Naive thymus-derived CD4-positive, alpha-beta T cell (primary cell): Measurements from ENCODE around the gene SLAIN2. TPM values are rescaled to one million over a fixed set of nuclear protein-coding genes. Genes with fewer than 3 reads are reported as not detected.
"Not testable (repeated sequence)": the region's sequence is repeated elsewhere in the genome, so short reads cannot be mapped to it uniquely, and the experiment has no call there.

Experiments used
- ATAC-seq: fragments of 150-1000 bp; cut with Tn5 transposase; 2 replicates; pipeline ENCODE4 v1.10.0; 2021; ENCODE audit warnings: mild to moderate bottlenecking, moderate library complexity
- CTCF ChIA-PET: fragments of 350-600 bp; sonication (Branson Sonifier 250); formaldehyde crosslinking; loops from one replicate; lab custom pipeline; 2021; ENCODE audit warnings: antibody characterized with exemption; lab: Charles Lee
- POLR2A ChIA-PET: fragments of 350-600 bp; sonication (Branson Sonifier 250); formaldehyde crosslinking; loops from one replicate; lab custom pipeline; 2021; ENCODE audit warnings: antibody characterized with exemption, inconsistent platforms; lab: Charles Lee
- DNase-seq, 9 donors: peaks; one replicate each; pipeline versions ENCODE4 v3.0.0 to v3.0.0-alpha.2; 2020 to 2022; ENCODE audit warnings: mixed read lengths in 1 of 9
- H3K27ac ChIP-seq: one replicate; pipeline ENCODE4 v1.7.0; 2013; ENCODE audit warnings: mild to moderate bottlenecking, low read depth, low read length, moderate library complexity
- H3K27me3 ChIP-seq, 2 donors: one replicate each; pipeline ENCODE4 v1.7.0; 2013; ENCODE audit warnings: low read length in 2 of 2, mild to moderate bottlenecking in 2 of 2, moderate library complexity in 2 of 2; ENCODE audit not compliant: control insufficient read depth in 2 of 2, insufficient read depth in 2 of 2
- H3K36me3 ChIP-seq, 3 experiments: 1 replicate in 2 of 3; 2 replicates in 1 of 3; pipeline ENCODE4 v1.7.0; 2013; ENCODE audit warnings: low read length in 3 of 3, mild to moderate bottlenecking in 3 of 3, moderate library complexity in 1 of 3; ENCODE audit not compliant: insufficient read depth in 3 of 3, control insufficient read depth in 2 of 3
- H3K4me1 ChIP-seq, 2 donors: one replicate each; pipeline ENCODE4 v1.7.0; 2013; ENCODE audit warnings: low read length in 2 of 2, mild to moderate bottlenecking in 2 of 2, moderate library complexity in 1 of 2; ENCODE audit not compliant: control insufficient read depth in 2 of 2, insufficient read depth in 2 of 2
- H3K4me3 ChIP-seq: 2 replicates; pipeline ENCODE4 v1.7.0; 2013; ENCODE audit warnings: mild to moderate bottlenecking, low read length
- H3K9me3 ChIP-seq, 3 experiments: 1 replicate in 2 of 3; 2 replicates in 1 of 3; pipeline ENCODE4 v1.7.0; 2013; ENCODE audit warnings: low read length in 3 of 3; ENCODE audit not compliant: control insufficient read depth in 2 of 3
- H3K27ac Mint-ChIP-seq, 9 donors: one replicate each; pipeline ENCODE4 v1.8.0; 2020 to 2022; ENCODE audit warnings: mixed read lengths in 9 of 9, mild to moderate bottlenecking in 8 of 9, moderate library complexity in 5 of 9, inconsistent platforms in 2 of 9
- H3K27me3 Mint-ChIP-seq, 5 donors: one replicate each; pipeline ENCODE4 v1.8.0; 2021 to 2022; ENCODE audit warnings: mixed read lengths in 5 of 5, mild to moderate bottlenecking in 1 of 5
- H3K36me3 Mint-ChIP-seq, 5 donors: one replicate each; pipeline ENCODE4 v1.8.0; 2020 to 2022; ENCODE audit warnings: mixed read lengths in 5 of 5, mild to moderate bottlenecking in 3 of 5, inconsistent platforms in 1 of 5
- H3K4me1 Mint-ChIP-seq, 7 donors: one replicate each; pipeline ENCODE4 v1.8.0; 2020 to 2022; ENCODE audit warnings: mixed read lengths in 7 of 7, mild to moderate bottlenecking in 3 of 7, inconsistent platforms in 1 of 7
- H3K4me3 Mint-ChIP-seq, 10 donors: one replicate each; pipeline ENCODE4 v1.8.0; 2020 to 2022; ENCODE audit warnings: mild to moderate bottlenecking in 10 of 10, mixed read lengths in 10 of 10, moderate library complexity in 6 of 10, inconsistent platforms in 2 of 10
- H3K9me3 Mint-ChIP-seq, 11 donors: one replicate each; pipeline ENCODE4 v1.8.0; 2020 to 2022; ENCODE audit warnings: mixed read lengths in 11 of 11, mild to moderate bottlenecking in 4 of 11, inconsistent platforms in 1 of 11, moderate library complexity in 1 of 11
- intact Hi-C, 2 donors: fragments of 100-400 bp; cut with micrococcal nuclease; formaldehyde crosslinking; loops; one replicate each; pipeline ENCODE4 v1.15.1; 2023
- polyA plus RNA-seq, 2 donors: library from polyadenylated mRNA; unstranded; fragments of 300-500 nt; fragmentation: Illumina TruSeq; gene quantifications; one replicate each; pipeline ENCODE4 v1.2.3, GENCODE V29; 2021
- total RNA-seq, 6 experiments: library from RNA in 5 of 6; stranded (reverse) in 5 of 6; gene quantifications; 1 replicate in 5 of 6; 2 replicates in 1 of 6; pipeline ENCODE4 v1.2.3 and lab custom pipeline; 2021 to 2026

Gene SLAIN2
- total and polyA plus RNA-seq, 7 experiments from 2014 or later: 17.8 to 87.5 (median 67.6) TPM

DNA sequence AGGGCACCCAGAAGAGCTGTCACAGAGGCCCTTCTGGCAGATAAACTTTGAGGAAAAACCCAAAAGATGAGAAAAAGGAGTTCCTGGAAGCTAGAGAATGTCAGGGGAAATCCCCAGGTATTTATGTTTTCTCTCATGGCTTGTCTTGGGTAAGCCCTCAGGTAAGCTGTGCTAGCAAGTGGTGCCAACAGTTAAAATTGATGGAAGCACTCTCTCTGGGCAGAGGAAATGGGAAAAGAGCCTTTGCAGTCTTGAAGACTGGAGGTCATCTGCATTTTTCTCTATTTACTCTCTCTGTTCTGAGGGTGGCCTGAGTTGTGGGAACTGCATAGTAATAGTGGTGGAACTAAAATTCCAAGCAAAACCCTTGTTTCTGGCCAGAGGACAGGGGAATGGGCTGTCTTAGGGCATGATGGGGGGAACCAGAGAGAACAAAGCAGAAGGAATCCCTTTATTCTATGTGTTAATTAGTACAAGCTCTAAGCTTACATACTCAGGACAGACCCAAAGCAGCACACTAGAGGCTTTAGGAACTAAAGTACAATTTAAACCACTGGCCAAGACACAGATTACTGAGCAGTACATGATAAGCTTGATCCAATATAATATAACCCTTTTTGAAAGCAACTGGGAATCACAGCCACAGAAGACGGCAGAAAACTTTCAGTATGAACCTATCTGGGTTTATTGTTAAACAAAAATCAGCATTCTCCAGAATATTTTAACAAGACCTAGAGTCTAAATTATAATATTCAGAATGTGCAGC, 88.6 kb downstream of the SLAIN2 start:
- Histone ChIP-seq H3K27ac (no peak overlapping the region), H3K4me1 (peaks cover 0 to 16% of the 10 kb centered on the region in 2 donors), H3K4me3 (no peak overlapping the region), H3K27me3 (no peaks in the 10 kb centered on the region), H3K36me3 (no peaks in the 10 kb centered on the region), H3K9me3 (no peaks in the 10 kb centered on the region)
- Mint-ChIP-seq H3K36me3 (peaks cover 0 to 18% (median 16%) of the 10 kb centered on the region in 5 donors), H3K4me3 (peak overlapping the region in 1 of 10 donors; percentile 57), H3K27me3 (peaks cover 0 to 3% (median 0%) of the 10 kb centered on the region in 5 donors), H3K27ac (peak overlapping the region in 1 of 9 donors; percentile 63), H3K9me3 (no peaks in the 10 kb centered on the region), H3K4me1 (peaks cover 26 to 56% (median 41%) of the 10 kb centered on the region in 7 donors)
- ChIA-PET POLR2A (no interaction called here), CTCF (interaction anchor here (0.6 kb wide), 1 partner anchor 61 kb away, joined by 3 read pairs; no protein-coding TSS in a partner anchor)
- DNase-seq: no peak
- ATAC-seq: no peak
- intact Hi-C loops: loop anchor here in 1 of 2 donors (2.0 kb wide), 1 partner anchor 87 kb away; no protein-coding TSS in a partner anchor

- Mint-ChIP-seq H3K4me3 (peak overlapping the region in 7 of 10 donors; percentile 4 to 57 (median 30)), H3K27me3 (peaks cover 0 to 3% (median 0%) of the 10 kb centered on the region in 5 donors), H3K4me1 (peaks cover 26 to 56% (median 41%) of the 10 kb centered on the region in 7 donors), H3K27ac (peak overlapping the region in 8 of 9 donors; percentile 3 to 60 (median 18)), H3K9me3 (no peaks in the 10 kb centered on the region), H3K36me3 (peaks cover 0 to 18% (median 13%) of the 10 kb centered on the region in 5 donors)
- CTCF ChIA-PET: no interaction called here
- intact Hi-C loops: no loop called here
- no peaks in the 10 kb centered on the region for H3K36me3 ChIP-seq
- DNase-seq: peak in 4 of 9 donors; percentile 12 to 35 (median 28)
- ATAC-seq: no peak
- H3K4me3 ChIP-seq: no peak overlapping the region
- POLR2A ChIA-PET: no interaction called here
- no peaks in the 10 kb centered on the region for H3K9me3 ChIP-seq
- no peak overlapping the region for H3K27ac ChIP-seq
- peaks cover 0 to 16% of the 10 kb centered on the region in 2 donors for H3K4me1 ChIP-seq
- H3K27me3 ChIP-seq: no peaks in the 10 kb centered on the region
Observed at GRCh38 chr4:48431401-48431800, 90.1 kb downstream of the SLAIN2 start.

GRCh38 chr4:48432017-48432416, 90.7 kb downstream of the SLAIN2 start:
- ChIA-PET CTCF (no interaction called here), POLR2A (no interaction called here)
- Histone ChIP-seq H3K9me3 (no peaks in the 10 kb centered on the region), H3K36me3 (no peaks in the 10 kb centered on the region), H3K4me3 (no peak overlapping the region), H3K4me1 (peaks cover 0 to 16% of the 10 kb centered on the region in 2 donors), H3K27me3 (no peaks in the 10 kb centered on the region), H3K27ac (no peak overlapping the region)
- Mint-ChIP-seq H3K4me3 (peak overlapping the region in 7 of 10 donors; percentile 4 to 57 (median 42)), H3K27ac (peak overlapping the region in 7 of 9 donors; percentile 3 to 67 (median 41)), H3K27me3 (peaks cover 0 to 3% (median 0%) of the 10 kb centered on the region in 5 donors), H3K9me3 (no peaks in the 10 kb centered on the region), H3K4me1 (peaks cover 26 to 56% (median 41%) of the 10 kb centered on the region in 7 donors), H3K36me3 (peaks cover 0 to 17% (median 11%) of the 10 kb centered on the region in 5 donors)
- DNase-seq (no peak), ATAC-seq (no peak)
- intact Hi-C loops: no loop called here

- H3K4me1 Mint-ChIP-seq: peaks cover 7 to 16% (median 8%) of the 10 kb centered on the region in 7 donors
- Histone ChIP-seq H3K27me3 (no peaks in the 10 kb centered on the region), H3K4me1 (peaks cover 0 to 5% of the 10 kb centered on the region in 2 donors), H3K4me3 (no peak overlapping the region), H3K9me3 (no peaks in the 10 kb centered on the region), H3K36me3 (no peaks in the 10 kb centered on the region), H3K27ac (no peak overlapping the region)
- intact Hi-C loops: no loop called here
- no peak overlapping the region for H3K27ac Mint-ChIP-seq
- H3K4me3 Mint-ChIP-seq: no peak overlapping the region
- DNase-seq: no peak
- POLR2A ChIA-PET: no interaction called here
- CTCF ChIA-PET: no interaction called here
- no peaks in the 10 kb centered on the region for H3K9me3 Mint-ChIP-seq
- peaks cover 0 to 17% (median 4%) of the 10 kb centered on the region in 5 donors for H3K27me3 Mint-ChIP-seq
- H3K36me3 Mint-ChIP-seq: peaks cover 0 to 2% (median 0%) of the 10 kb centered on the region in 5 donors
- no peak for ATAC-seq
Observed at GRCh38 chr4:48436318-48436717, 95.0 kb downstream of the SLAIN2 start.

- H3K4me3 ChIP-seq: no peak overlapping the region
- H3K4me1 Mint-ChIP-seq: peaks cover 0 to 4% (median 0%) of the 10 kb centered on the region in 7 donors
- H3K27ac ChIP-seq: no peak overlapping the region
- H3K9me3 ChIP-seq: no peaks in the 10 kb centered on the region
- no peaks in the 10 kb centered on the region for H3K27me3 ChIP-seq
- ChIA-PET CTCF (no interaction called here), POLR2A (no interaction called here)
- DNase-seq (no peak), ATAC-seq (no peak)
- H3K4me3 Mint-ChIP-seq: no peak overlapping the region
- H3K27ac Mint-ChIP-seq: no peak overlapping the region
- no peaks in the 10 kb centered on the region for H3K9me3 Mint-ChIP-seq
- H3K36me3 ChIP-seq: no peaks in the 10 kb centered on the region
- no peaks in the 10 kb centered on the region for H3K4me1 ChIP-seq
- intact Hi-C loops: no loop called here
- peaks cover 3 to 15% (median 4%) of the 10 kb centered on the region in 5 donors for H3K27me3 Mint-ChIP-seq
- no peaks in the 10 kb centered on the region for H3K36me3 Mint-ChIP-seq
Observed at GRCh38 chr4:48439988-48440387, 98.7 kb downstream of the SLAIN2 start.

DNA sequence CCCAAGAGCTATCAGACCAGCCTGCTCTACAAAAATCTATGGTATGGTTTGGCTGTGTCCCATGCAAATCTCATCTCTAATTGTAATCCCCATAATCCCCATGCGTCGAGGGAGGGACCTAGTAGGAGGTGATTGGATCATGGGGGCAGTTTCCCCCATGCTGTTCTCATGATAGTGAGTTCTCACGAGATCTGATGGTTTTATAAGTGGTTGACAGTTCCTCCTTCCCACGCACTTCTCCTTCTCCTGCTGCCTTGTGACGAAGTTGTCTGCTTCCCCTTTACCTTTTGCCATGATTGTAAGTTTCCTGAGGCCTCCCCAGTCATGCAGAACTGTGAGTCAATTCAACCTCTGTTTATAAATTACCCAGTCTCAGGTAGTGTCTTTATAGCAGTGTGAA, 99.6 kb downstream of the SLAIN2 start:
- H3K27me3 Mint-ChIP-seq: peaks cover 3 to 15% (median 4%) of the 10 kb centered on the region in 5 donors
- DNase-seq, CTCF ChIA-PET, H3K9me3 Mint-ChIP-seq, intact Hi-C loops, H3K4me3 ChIP-seq, ATAC-seq, H3K36me3 ChIP-seq, H3K27me3 ChIP-seq, H3K9me3 ChIP-seq, H3K4me1 ChIP-seq, H3K4me3 Mint-ChIP-seq, H3K36me3 Mint-ChIP-seq, POLR2A ChIA-PET, H3K27ac ChIP-seq, H3K4me1 Mint-ChIP-seq, H3K27ac Mint-ChIP-seq: not testable (repeated sequence)
